Endothelial cell of umbilical vein (primary cell): ENCODE results near the gene OPCML.

Experiments used
- JUN ChIP-seq: IDR thresholded peaks from 2 replicates; pipeline ENCODE4 v1.6.1; 2011; ENCODE audit warnings: borderline replicate concordance, low read depth; ENCODE audit not compliant: insufficient read length, insufficient read depth
- MYC ChIP-seq: IDR thresholded peaks from one replicate; pipeline ENCODE4 v1.6.1; 2011; ENCODE audit warnings: mild to moderate bottlenecking, low read depth, low read length
- POLR2A ChIP-seq: IDR thresholded peaks from 2 replicates; pipeline ENCODE4 v1.6.1; 2012; ENCODE audit warnings: low read depth, mild to moderate bottlenecking, control low read depth, low read length
- POLR2AphosphoS5 ChIP-seq: IDR thresholded peaks from 2 replicates; pipeline ENCODE4 v1.6.1; 2012; ENCODE audit warnings: low read depth, mild to moderate bottlenecking, control low read depth, low read length, moderate library complexity; ENCODE audit not compliant: insufficient read depth
- TF ChIP-seq, protein P1 (sequence below), 2 donors: IDR thresholded peaks; 1 replicate in 1 of 2; 2 replicates in 1 of 2; pipeline ENCODE4 v1.5.1; 2011; ENCODE audit warnings: low read length in 2 of 2, mild to moderate bottlenecking in 2 of 2, moderate library complexity in 2 of 2, control low read depth in 1 of 2, inconsistent platforms in 1 of 2, low read depth in 1 of 2; ENCODE audit not compliant: insufficient read depth in 1 of 2; ENCODE audit errors: extremely low read depth in 1 of 2
- TF ChIP-seq, protein P2 (sequence below): IDR thresholded peaks from 2 replicates; pipeline ENCODE4 v1.6.1; 2011; ENCODE audit not compliant: insufficient read depth, insufficient read length

GRCh38 chr11:132623511-132623910 lies 908.8 kb downstream of the OPCML start:
- TF ChIP-seq, protein P1, sequence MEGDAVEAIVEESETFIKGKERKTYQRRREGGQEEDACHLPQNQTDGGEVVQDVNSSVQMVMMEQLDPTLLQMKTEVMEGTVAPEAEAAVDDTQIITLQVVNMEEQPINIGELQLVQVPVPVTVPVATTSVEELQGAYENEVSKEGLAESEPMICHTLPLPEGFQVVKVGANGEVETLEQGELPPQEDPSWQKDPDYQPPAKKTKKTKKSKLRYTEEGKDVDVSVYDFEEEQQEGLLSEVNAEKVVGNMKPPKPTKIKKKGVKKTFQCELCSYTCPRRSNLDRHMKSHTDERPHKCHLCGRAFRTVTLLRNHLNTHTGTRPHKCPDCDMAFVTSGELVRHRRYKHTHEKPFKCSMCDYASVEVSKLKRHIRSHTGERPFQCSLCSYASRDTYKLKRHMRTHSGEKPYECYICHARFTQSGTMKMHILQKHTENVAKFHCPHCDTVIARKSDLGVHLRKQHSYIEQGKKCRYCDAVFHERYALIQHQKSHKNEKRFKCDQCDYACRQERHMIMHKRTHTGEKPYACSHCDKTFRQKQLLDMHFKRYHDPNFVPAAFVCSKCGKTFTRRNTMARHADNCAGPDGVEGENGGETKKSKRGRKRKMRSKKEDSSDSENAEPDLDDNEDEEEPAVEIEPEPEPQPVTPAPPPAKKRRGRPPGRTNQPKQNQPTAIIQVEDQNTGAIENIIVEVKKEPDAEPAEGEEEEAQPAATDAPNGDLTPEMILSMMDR (IDR thresholded peaks at IDR 0.05; ENCODE audit: extremely low read depth in 1 of 2, insufficient read depth in 1 of 2, low read depth in 1 of 2, low read length in 2 of 2) = no peak
- TF ChIP-seq, protein P2, sequence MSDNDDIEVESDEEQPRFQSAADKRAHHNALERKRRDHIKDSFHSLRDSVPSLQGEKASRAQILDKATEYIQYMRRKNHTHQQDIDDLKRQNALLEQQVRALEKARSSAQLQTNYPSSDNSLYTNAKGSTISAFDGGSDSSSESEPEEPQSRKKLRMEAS = no peak
- no peak for TF ChIP-seq POLR2A
- no peak for TF ChIP-seq POLR2AphosphoS5
- no peak for TF ChIP-seq JUN
- TF ChIP-seq MYC = no peak
